Colonic mucosa (tissue), 4 donors: ENCODE measurements around the gene SLC38A9. TPM values are rescaled to one million over a fixed set of nuclear protein-coding genes. Genes with fewer than 3 reads are reported as not detected.
A peak's percentile ranks its signal among the peaks of the same experiment; 100 is the strongest.

Source experiments
- DNase-seq: peaks from one replicate; pipeline ENCODE4 v3.0.0-alpha.2; 2020
- H3K27ac ChIP-seq: fragments of 200-600 bp; one replicate; pipeline ENCODE4 v1.8.0; 2021
- H3K27me3 ChIP-seq: fragments of 200-600 bp; one replicate; pipeline ENCODE4 v1.8.0; 2021
- H3K36me3 ChIP-seq: fragments of 200-600 bp; one replicate; pipeline ENCODE4 v1.8.0; 2021
- H3K4me1 ChIP-seq: fragments of 200-600 bp; one replicate; pipeline ENCODE4 v1.8.0; 2021; ENCODE audit warnings: mild to moderate bottlenecking
- H3K4me3 ChIP-seq: fragments of 200-600 bp; one replicate; pipeline ENCODE4 v1.8.0; 2021
- H3K9ac ChIP-seq, 2 donors: one replicate each; pipeline ENCODE4 v1.7.0; 2013; ENCODE audit warnings: control low read depth in 2 of 2, low read depth in 2 of 2, low read length in 2 of 2
- H3K9me3 ChIP-seq: fragments of 200-600 bp; one replicate; pipeline ENCODE4 v1.8.0; 2021
- CTCF ChIP-seq: fragments of 200-600 bp; IDR thresholded peaks from one replicate; pipeline ENCODE4 v1.8.0; 2022; ENCODE audit warnings: antibody characterized with exemption, mild to moderate bottlenecking
- intact Hi-C: fragments of 100-400 bp; cut with DNase I; formaldehyde crosslinking; loops from one replicate; pipeline ENCODE4 v1.14.1; 2022
- total RNA-seq, 2 donors: library from RNA; stranded (reverse); fragmentation: NEBNext Ultra II Directional in 1 of 2; extraction: Animal tissue kit (Norgen Biotek cat#: 25700) in 1 of 2; gene quantifications; one replicate each; pipeline ENCODE4 v1.2.1, GENCODE V29; 2021
- donor health status: healthy.
- donor health status: DM: no; HTN: no; CAD: no.
- donor health status: DM: no; HTN: no; CAD: no.

SLC38A9 gene
- total RNA-seq, 2 donors from 2014 or later = 17.3 to 20.0 TPM

GRCh38 chr5:55715519-55716078 lies 3.5 kb upstream of the SLC38A9 start:
- Histone ChIP-seq H3K36me3 (no peaks in the 10 kb centered on the region), H3K27ac (no peak overlapping the region), H3K4me3 (no peak overlapping the region), H3K4me1 (no peaks in the 10 kb centered on the region), H3K27me3 (no peaks in the 10 kb centered on the region), H3K9me3 (no peaks in the 10 kb centered on the region), H3K9ac (no peak overlapping the region)
- intact Hi-C loops = no loop called here
- no peak for TF ChIP-seq CTCF
- no peak for DNase-seq

- intact Hi-C loops = no loop called here
- H3K27me3 ChIP-seq = no peaks in the 10 kb centered on the region
- TF ChIP-seq CTCF = no peak
Measured at GRCh38 chr5:55714749-55715148, 2.6 kb upstream of the SLC38A9 start.

GRCh38 chr5:55714339-55714738 lies 2.2 kb upstream of the SLC38A9 start:
- Histone ChIP-seq H3K9me3 (no peaks in the 10 kb centered on the region), H3K36me3 (no peaks in the 10 kb centered on the region), H3K4me3 (no peak overlapping the region), H3K27ac (peak overlapping the region; percentile 20), H3K4me1 (no peaks in the 10 kb centered on the region), H3K9ac (peak overlapping the region in 1 of 2 donors; percentile 40), H3K27me3 (no peaks in the 10 kb centered on the region)
- peak; percentile 50 for DNase-seq
- no peak for TF ChIP-seq CTCF
- intact Hi-C loops = no loop called here

More at GRCh38 chr5:55714749-55715148, 2.6 kb upstream of the SLC38A9 start:
- no peaks in the 10 kb centered on the region for H3K4me1 ChIP-seq
- no peaks in the 10 kb centered on the region for H3K9me3 ChIP-seq
- DNase-seq = peak; percentile 42
- no peak overlapping the region for H3K4me3 ChIP-seq
- H3K9ac ChIP-seq = peak overlapping the region in 1 of 2 donors; percentile 40
- H3K36me3 ChIP-seq = no peaks in the 10 kb centered on the region
- H3K27ac ChIP-seq = peak overlapping the region; percentile 20

- H3K27me3 ChIP-seq = no peaks in the 10 kb centered on the region
- H3K4me3 ChIP-seq = no peak overlapping the region
- intact Hi-C loops = no loop called here
- no peaks in the 10 kb centered on the region for H3K36me3 ChIP-seq
- H3K27ac ChIP-seq = no peak overlapping the region
- no peaks in the 10 kb centered on the region for H3K4me1 ChIP-seq
- H3K9ac ChIP-seq = no peak overlapping the region
- H3K9me3 ChIP-seq = no peaks in the 10 kb centered on the region
- no peak for DNase-seq
- no peak for TF ChIP-seq CTCF
Measured at GRCh38 chr5:55713871-55714270, 1.7 kb upstream of the SLC38A9 start.

- no peak for TF ChIP-seq CTCF
- Histone ChIP-seq H3K4me3 (peak overlapping the region; percentile 93), H3K27ac (peak overlapping the region; percentile 39), H3K9me3 (no peaks in the 10 kb centered on the region), H3K36me3 (no peaks in the 10 kb centered on the region), H3K4me1 (no peaks in the 10 kb centered on the region), H3K9ac (peak overlapping the region; percentile 88 to 90), H3K27me3 (no peaks in the 10 kb centered on the region)
- intact Hi-C loops = no loop called here
- peak; percentile 22 for DNase-seq
Measured at GRCh38 chr5:55711507-55712022, 559 bp downstream of the SLC38A9 start.
